ENCODE results near the gene VWA8. TPM values are rescaled to one million over a fixed set of nuclear protein-coding genes. Genes with fewer than 3 reads are reported as not detected.

VWA8 gene
- polyA plus RNA-seq, 1 experiment: 12.4 TPM

- CTCF ChIA-PET: no interaction called here
- no peak for TF ChIP-seq CTCF (IDR thresholded peaks at IDR 0.05; ENCODE audit: low read depth, low read length)
- Histone ChIP-seq H3K27ac (ENCODE audit: low read depth, low read length) (no peak overlapping the region), H3K9me3 (ENCODE audit: control insufficient read depth, insufficient read depth, low read length) (no peaks in the 10 kb centered on the region), H3K27me3 (ENCODE audit: control insufficient read depth, insufficient read depth, low read length) (no peaks in the 10 kb centered on the region), H3K4me3 (ENCODE audit: low read depth, low read length) (no peak overlapping the region)
- POLR2A ChIA-PET: no interaction called here
- DNase-seq (ENCODE audit: low read depth, low spot score): no peak
Observed at GRCh38 chr13:41701676-41702075, 259.2 kb downstream of the VWA8 start.

GRCh38 chr13:41700790-41701310 lies 260.1 kb downstream of the VWA8 start:
- Histone ChIP-seq H3K9me3 (ENCODE audit: control insufficient read depth, insufficient read depth, low read length) (no peaks in the 10 kb centered on the region), H3K27ac (ENCODE audit: low read depth, low read length) (no peak overlapping the region), H3K27me3 (ENCODE audit: control insufficient read depth, insufficient read depth, low read length) (no peaks in the 10 kb centered on the region), H3K4me3 (ENCODE audit: low read depth, low read length) (no peak overlapping the region)
- peak; percentile 18 for DNase-seq (ENCODE audit: low read depth, low spot score)
- TF ChIP-seq CTCF (IDR thresholded peaks at IDR 0.05; ENCODE audit: low read depth, low read length): no peak
- POLR2A ChIA-PET: no interaction called here
- CTCF ChIA-PET: no interaction called here

- TF ChIP-seq CTCF (IDR thresholded peaks at IDR 0.05; ENCODE audit: low read depth, low read length): no peak
- ChIA-PET CTCF (no interaction called here), POLR2A (no interaction called here)
- DNase-seq (ENCODE audit: low read depth, low spot score): no peak
- Histone ChIP-seq H3K27me3 (ENCODE audit: control insufficient read depth, insufficient read depth, low read length) (no peaks in the 10 kb centered on the region), H3K27ac (ENCODE audit: low read depth, low read length) (no peak overlapping the region), H3K9me3 (ENCODE audit: control insufficient read depth, insufficient read depth, low read length) (no peaks in the 10 kb centered on the region), H3K4me3 (ENCODE audit: low read depth, low read length) (no peak overlapping the region)
Observed at GRCh38 chr13:41699759-41700158, 261.1 kb downstream of the VWA8 start.

- DNase-seq (ENCODE audit: low read depth, low spot score): no peak
- CTCF ChIA-PET: no interaction called here
- H3K9me3 ChIP-seq (ENCODE audit: control insufficient read depth, insufficient read depth, low read length): no peaks in the 10 kb centered on the region
- TF ChIP-seq CTCF (IDR thresholded peaks at IDR 0.05; ENCODE audit: low read depth, low read length): no peak
- H3K27ac ChIP-seq (ENCODE audit: low read depth, low read length): no peak overlapping the region
- H3K27me3 ChIP-seq (ENCODE audit: control insufficient read depth, insufficient read depth, low read length): no peaks in the 10 kb centered on the region
- POLR2A ChIA-PET: no interaction called here
- H3K4me3 ChIP-seq (ENCODE audit: low read depth, low read length): no peak overlapping the region
Observed at GRCh38 chr13:41697578-41697977, 263.3 kb downstream of the VWA8 start.

GRCh38 chr13:41696163-41697003 lies 264.5 kb downstream of the VWA8 start:
- Histone ChIP-seq H3K4me3 (ENCODE audit: low read depth, low read length) (no peak overlapping the region), H3K9me3 (ENCODE audit: control insufficient read depth, insufficient read depth, low read length) (no peaks in the 10 kb centered on the region), H3K27ac (ENCODE audit: low read depth, low read length) (no peak overlapping the region), H3K27me3 (ENCODE audit: control insufficient read depth, insufficient read depth, low read length) (no peaks in the 10 kb centered on the region)
- peak; percentile 33 for DNase-seq (ENCODE audit: low read depth, low spot score)
- ChIA-PET CTCF (no interaction called here), POLR2A (no interaction called here)
- TF ChIP-seq CTCF (IDR thresholded peaks at IDR 0.05; ENCODE audit: low read depth, low read length): no peak
